Measurements from ENCODE around the gene BICD1.

BICD1 gene

DNA sequence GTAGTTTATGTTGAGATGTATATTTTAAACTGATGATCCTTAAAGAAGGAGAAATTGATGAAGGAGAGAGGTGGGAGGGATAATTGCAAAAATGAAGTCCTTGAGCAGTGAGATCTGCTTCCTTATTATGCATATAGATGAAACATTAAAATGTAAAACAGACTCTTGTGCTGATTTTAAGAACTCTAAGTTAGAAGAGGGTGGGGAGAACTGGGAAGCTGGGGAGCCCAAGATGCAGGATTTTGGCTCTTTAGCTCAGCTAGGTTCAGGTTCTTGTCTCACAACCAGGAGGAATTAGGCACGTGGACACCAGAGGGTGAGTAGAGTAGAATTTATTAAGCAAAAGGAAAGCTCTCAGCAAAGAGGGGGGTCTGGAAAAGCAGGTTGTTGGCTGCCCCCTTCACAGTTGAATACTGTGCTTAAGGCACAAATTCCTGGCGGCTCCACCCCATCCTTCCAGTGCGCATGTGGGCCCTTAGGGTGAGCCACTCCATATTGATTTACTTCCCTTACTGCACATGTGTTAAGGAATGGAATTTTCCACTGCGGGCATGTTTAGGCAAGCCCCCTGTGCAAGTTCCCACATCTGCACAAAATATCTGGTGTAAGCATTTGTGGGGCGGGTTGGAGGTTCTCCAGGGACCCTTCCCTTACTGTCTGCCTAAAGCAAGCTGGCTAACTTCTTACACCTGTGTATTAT, 141.9 kb downstream of the BICD1 start:
- TF ChIP-seq, protein P1, sequence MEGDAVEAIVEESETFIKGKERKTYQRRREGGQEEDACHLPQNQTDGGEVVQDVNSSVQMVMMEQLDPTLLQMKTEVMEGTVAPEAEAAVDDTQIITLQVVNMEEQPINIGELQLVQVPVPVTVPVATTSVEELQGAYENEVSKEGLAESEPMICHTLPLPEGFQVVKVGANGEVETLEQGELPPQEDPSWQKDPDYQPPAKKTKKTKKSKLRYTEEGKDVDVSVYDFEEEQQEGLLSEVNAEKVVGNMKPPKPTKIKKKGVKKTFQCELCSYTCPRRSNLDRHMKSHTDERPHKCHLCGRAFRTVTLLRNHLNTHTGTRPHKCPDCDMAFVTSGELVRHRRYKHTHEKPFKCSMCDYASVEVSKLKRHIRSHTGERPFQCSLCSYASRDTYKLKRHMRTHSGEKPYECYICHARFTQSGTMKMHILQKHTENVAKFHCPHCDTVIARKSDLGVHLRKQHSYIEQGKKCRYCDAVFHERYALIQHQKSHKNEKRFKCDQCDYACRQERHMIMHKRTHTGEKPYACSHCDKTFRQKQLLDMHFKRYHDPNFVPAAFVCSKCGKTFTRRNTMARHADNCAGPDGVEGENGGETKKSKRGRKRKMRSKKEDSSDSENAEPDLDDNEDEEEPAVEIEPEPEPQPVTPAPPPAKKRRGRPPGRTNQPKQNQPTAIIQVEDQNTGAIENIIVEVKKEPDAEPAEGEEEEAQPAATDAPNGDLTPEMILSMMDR (IDR thresholded peaks at IDR 0.05; ENCODE audit: control insufficient read depth, extremely low read depth, insufficient read depth), result no peak
- no peak overlapping the region for H3K4me3 ChIP-seq (ENCODE audit: low read depth, low read length)
- no peak for DNase-seq (ENCODE audit: low read depth)

GRCh38 chr12:32249777-32250176, 143.1 kb downstream of the BICD1 start:
- TF ChIP-seq, protein P1 (IDR thresholded peaks at IDR 0.05; ENCODE audit: control insufficient read depth, extremely low read depth, insufficient read depth), result no peak
- DNase-seq (ENCODE audit: low read depth), result no peak
- H3K4me3 ChIP-seq (ENCODE audit: low read depth, low read length), result no peak overlapping the region

DNA sequence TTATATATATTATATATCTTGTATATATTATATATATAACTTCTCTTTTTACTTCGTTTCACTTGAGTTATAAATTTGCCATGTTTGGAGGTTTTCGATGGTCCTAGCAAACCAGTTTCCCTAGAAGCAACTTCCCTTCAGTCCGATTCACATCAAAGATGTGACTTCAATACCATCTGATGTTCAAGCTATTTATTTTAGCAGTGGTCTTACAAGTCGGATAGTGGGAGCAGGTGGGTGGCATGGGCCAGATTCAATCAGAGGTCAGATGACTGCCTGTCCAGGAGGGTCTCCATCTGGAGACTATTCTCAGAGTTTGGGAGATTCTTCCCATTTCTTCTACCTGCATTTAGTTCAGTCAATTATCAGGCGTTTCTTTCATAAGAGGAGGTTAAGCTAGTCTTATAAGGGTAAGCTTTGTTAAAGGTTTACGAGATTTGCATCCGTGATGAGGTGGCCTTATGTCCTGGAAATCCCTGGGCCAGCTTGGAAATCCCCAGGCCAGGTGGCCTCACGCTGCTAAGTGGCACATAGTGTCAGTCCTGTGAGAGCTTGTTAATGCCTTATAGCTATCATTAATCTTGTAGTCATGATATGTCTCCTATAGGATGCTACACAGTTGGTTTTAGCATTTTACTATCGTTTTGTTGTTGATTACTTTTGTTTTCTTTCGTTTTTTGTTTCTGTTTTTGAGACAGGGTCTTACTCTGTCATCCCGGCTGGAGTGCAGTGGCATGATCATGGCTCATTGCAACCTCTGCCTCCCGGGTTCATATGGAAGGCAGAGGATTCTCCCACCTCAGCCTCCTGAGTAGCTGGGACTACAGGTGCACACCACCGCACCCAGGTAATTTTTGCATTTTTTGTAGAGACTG, 145.8 kb downstream of the BICD1 start:
- H3K4me3 ChIP-seq (ENCODE audit: low read depth, low read length), result no peak overlapping the region
- TF ChIP-seq, protein P1 (IDR thresholded peaks at IDR 0.05; ENCODE audit: control insufficient read depth, extremely low read depth, insufficient read depth), result no peak
- no peak for DNase-seq (ENCODE audit: low read depth)

GRCh38 chr12:32253154-32253790, 146.6 kb downstream of the BICD1 start:
- no peak overlapping the region for H3K4me3 ChIP-seq (ENCODE audit: low read depth, low read length)
- no peak for DNase-seq (ENCODE audit: low read depth)
- TF ChIP-seq, protein P1 (IDR thresholded peaks at IDR 0.05; ENCODE audit: control insufficient read depth, extremely low read depth, insufficient read depth), result no peak

DNA sequence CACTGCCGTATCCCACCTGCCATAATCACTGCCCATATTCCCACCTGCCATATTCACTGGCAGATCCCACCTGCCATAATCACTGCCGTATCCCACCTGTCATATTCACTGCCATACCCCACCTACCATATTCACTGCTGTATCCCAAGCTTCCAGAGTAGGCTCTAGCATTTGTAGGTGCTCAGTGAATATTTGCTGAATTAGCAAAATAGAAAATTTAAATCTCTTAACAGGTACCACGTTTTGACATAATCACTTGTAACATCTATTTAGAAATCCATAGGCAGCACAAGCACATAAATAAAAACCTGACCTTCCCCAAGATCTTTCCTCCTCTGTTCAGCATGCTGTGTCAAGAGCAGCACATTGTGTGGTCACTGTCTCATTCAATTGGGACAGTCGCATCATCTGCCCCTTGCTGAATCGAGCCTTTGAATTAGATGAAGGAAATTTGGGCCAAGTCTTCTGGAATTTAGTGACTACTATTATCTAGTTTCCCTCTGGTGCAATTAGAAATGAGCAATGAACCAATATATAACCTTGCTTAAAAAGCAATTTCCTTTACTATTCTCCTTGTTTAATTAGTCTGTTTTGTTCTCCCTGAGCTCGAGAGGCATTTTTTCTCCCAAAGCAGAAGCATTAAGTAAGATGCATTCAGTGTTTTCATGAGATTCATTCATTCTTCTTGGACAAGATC, 147.8 kb downstream of the BICD1 start:
- no peak for DNase-seq (ENCODE audit: low read depth)
- TF ChIP-seq, protein P1 (IDR thresholded peaks at IDR 0.05; ENCODE audit: control insufficient read depth, extremely low read depth, insufficient read depth), result no peak
- H3K4me3 ChIP-seq (ENCODE audit: low read depth, low read length), result no peak overlapping the region

GRCh38 chr12:32255588-32255987, 148.9 kb downstream of the BICD1 start:
- TF ChIP-seq, protein P1 (IDR thresholded peaks at IDR 0.05; ENCODE audit: control insufficient read depth, extremely low read depth, insufficient read depth), result no peak
- no peak overlapping the region for H3K4me3 ChIP-seq (ENCODE audit: low read depth, low read length)
- no peak for DNase-seq (ENCODE audit: low read depth)
